Common myeloid progenitor, CD34-positive (primary cell): ENCODE results near the gene AP1AR.

Experiments used
- CTCF ChIA-PET: fragments of 350-600 bp; sonication (Branson Sonifier 250); formaldehyde crosslinking; loops from one replicate; lab custom pipeline; 2021; ENCODE audit warnings: antibody characterized with exemption; lab: Charles Lee
- POLR2A ChIA-PET: fragments of 350-600 bp; sonication (Branson Sonifier 250); formaldehyde crosslinking; loops from one replicate; lab custom pipeline; 2021; ENCODE audit warnings: antibody characterized with exemption; lab: Charles Lee
- DNase-seq, 3 donors: peaks; one replicate each; pipeline versions ENCODE4 v3.0.0 to v3.0.0-alpha.2; 2013
- H3K27ac ChIP-seq, 2 experiments: 1 replicate in 1 of 2; 2 replicates in 1 of 2; pipeline ENCODE4 v1.7.0; 2013; ENCODE audit warnings: inconsistent platforms in 2 of 2, low read length in 2 of 2, mild to moderate bottlenecking in 2 of 2, low read depth in 1 of 2, moderate library complexity in 1 of 2; ENCODE audit not compliant: severe bottlenecking in 2 of 2, insufficient read depth in 1 of 2, poor library complexity in 1 of 2
- H3K27me3 ChIP-seq, 5 experiments: replicated peaks in 2 of 5; 1 replicate in 3 of 5; 2 replicates in 2 of 5; pipeline versions ENCODE4 v1.6.1 to v1.7.0; 2013; ENCODE audit warnings: low read length in 4 of 5, mild to moderate bottlenecking in 2 of 5, moderate library complexity in 2 of 5, inconsistent platforms in 1 of 5; ENCODE audit not compliant: insufficient read depth in 5 of 5, control insufficient read depth in 4 of 5
- H3K36me3 ChIP-seq, 4 experiments: 1 replicate in 2 of 4; 2 replicates in 2 of 4; pipeline versions ENCODE4 v1.6.1 to v1.7.0; 2013; ENCODE audit warnings: low read length in 3 of 4, control low read depth in 1 of 4, mild to moderate bottlenecking in 1 of 4; ENCODE audit not compliant: control insufficient read depth in 4 of 4, insufficient read depth in 4 of 4
- H3K4me1 ChIP-seq, 4 experiments: 1 replicate in 3 of 4; 2 replicates in 1 of 4; pipeline versions ENCODE4 v1.6.1 to v1.7.1; 2013; ENCODE audit warnings: low read length in 3 of 4, mild to moderate bottlenecking in 3 of 4, control low read depth in 1 of 4, inconsistent platforms in 1 of 4, moderate library complexity in 1 of 4; ENCODE audit not compliant: control insufficient read depth in 4 of 4, insufficient read depth in 4 of 4; ENCODE audit errors: control extremely low read depth in 1 of 4
- H3K4me3 ChIP-seq, 7 experiments: 1 replicate in 4 of 7; 2 replicates in 3 of 7; pipeline versions ENCODE4 v1.5.1 to v1.7.0; 2013; ENCODE audit warnings: mild to moderate bottlenecking in 7 of 7, low read length in 6 of 7, moderate library complexity in 6 of 7, inconsistent platforms in 2 of 7, low read depth in 2 of 7, control low read depth in 1 of 7; ENCODE audit not compliant: insufficient read depth in 4 of 7, control insufficient read depth in 1 of 7; ENCODE audit errors: extremely low read depth in 1 of 7
- H3K9me3 ChIP-seq, 5 experiments: 1 replicate in 4 of 5; 2 replicates in 1 of 5; pipeline versions ENCODE4 v1.6.1 to v1.7.1; 2013; ENCODE audit warnings: low read length in 4 of 5, mild to moderate bottlenecking in 2 of 5, inconsistent platforms in 1 of 5, low read depth in 1 of 5, moderate library complexity in 1 of 5; ENCODE audit not compliant: control insufficient read depth in 4 of 5, insufficient read depth in 2 of 5; ENCODE audit errors: control extremely low read depth in 1 of 5
- WGBS: methylation state at CpG from one replicate; pipeline ENCODE4 v1.1.5; 2013; ENCODE audit not compliant: insufficient coverage; 5-methylcytosine and 5-hydroxymethylcytosine counted together

AP1AR gene

DNA sequence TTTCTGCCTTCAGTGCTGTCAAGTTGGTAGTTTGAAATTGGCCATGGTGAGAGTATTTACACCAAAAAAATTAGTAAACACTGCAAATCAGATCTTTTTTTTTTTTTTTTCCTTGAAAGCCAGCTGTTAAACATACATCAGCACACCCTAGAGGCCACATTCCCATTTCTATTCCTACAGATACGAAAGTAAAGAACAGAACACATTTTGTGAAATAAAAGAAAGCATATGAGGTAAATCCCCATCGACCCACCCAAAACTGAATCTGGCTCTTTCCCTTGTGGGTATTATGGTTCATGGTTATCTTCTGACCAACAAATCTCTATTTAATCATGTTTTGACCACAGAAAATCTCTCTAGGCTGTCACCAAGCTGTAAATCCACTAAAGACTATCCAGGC is 41.8 kb upstream of the AP1AR start:
- no CpG with 5 or more reads among the region's 2 CpGs for WGBS
- H3K4me1 ChIP-seq: no peaks in the 10 kb centered on the region
- no peak overlapping the region for H3K4me3 ChIP-seq
- H3K36me3 ChIP-seq: peaks cover 3 to 12% (median 6%) of the 10 kb centered on the region in 4 experiments
- peak; percentile 22 to 47 (median 45) for DNase-seq
- H3K9me3 ChIP-seq: no peaks in the 10 kb centered on the region
- H3K27me3 ChIP-seq: no peaks in the 10 kb centered on the region
- CTCF ChIA-PET: interaction anchor here (0.6 to 1.7 kb wide), 6 partner anchors 9 to 94 kb away, joined by 3 to 7 read pairs (median 4); partner anchors contain the start of gene AP1AR
- POLR2A ChIA-PET: no interaction called here
- H3K27ac ChIP-seq: no peak overlapping the region

DNA sequence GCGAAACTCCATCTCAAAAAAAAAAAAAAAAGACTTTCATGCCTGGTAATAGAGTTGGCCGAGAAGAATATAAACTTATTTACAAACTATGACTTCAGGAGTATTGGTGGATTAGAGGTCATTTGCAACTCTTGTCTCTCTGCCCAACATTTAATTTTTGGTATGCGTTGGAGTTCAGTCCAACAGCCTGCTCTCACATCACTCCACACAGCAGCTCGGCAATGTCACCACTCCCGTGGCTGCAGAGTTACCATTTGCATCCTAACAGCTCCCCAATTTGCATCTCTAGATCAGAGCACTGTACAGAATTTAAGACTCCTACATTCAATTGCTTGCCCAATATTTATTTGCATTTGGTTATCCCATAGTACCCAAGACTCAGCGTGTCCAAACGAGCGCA is 40.9 kb upstream of the AP1AR start:
- no peak for DNase-seq
- H3K27me3 ChIP-seq: no peaks in the 10 kb centered on the region
- CTCF ChIA-PET: interaction anchor here (1.6 to 1.7 kb wide), 3 partner anchors 9 to 91 kb away, joined by 5 to 7 read pairs (median 6); partner anchors contain the start of gene AP1AR
- H3K27ac ChIP-seq: no peak overlapping the region
- H3K36me3 ChIP-seq: peaks cover 3 to 12% (median 5%) of the 10 kb centered on the region in 4 experiments
- no peak overlapping the region for H3K4me3 ChIP-seq
- POLR2A ChIA-PET: no interaction called here
- H3K4me1 ChIP-seq: no peaks in the 10 kb centered on the region
- WGBS: 100% methylated on average over 6 of the region's 8 CpGs
- H3K9me3 ChIP-seq: no peaks in the 10 kb centered on the region

DNA sequence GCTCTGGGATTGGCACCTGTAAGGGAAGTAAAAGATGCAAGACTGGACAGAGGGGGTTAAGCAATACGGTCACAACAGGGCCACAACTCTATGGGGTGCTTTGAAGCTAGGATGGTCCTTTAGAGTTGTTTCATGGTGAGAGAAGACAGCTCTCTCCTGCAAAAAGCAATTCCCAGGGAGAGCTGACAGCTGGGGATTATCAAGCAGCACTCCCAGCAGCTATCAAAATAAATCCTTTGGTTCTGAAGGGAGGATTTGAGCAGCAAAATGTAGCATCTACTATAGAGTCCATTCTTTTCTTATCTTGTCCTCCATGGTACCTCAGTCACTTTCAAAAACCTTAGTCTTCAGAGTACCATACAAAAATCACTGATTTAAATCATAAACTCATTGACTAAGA is 35.1 kb upstream of the AP1AR start:
- Histone ChIP-seq H3K4me3 (no peak overlapping the region), H3K27ac (no peak overlapping the region), H3K27me3 (no peaks in the 10 kb centered on the region), H3K9me3 (no peaks in the 10 kb centered on the region), H3K36me3 (peaks cover 0 to 2% (median 0%) of the 10 kb centered on the region in 4 experiments), H3K4me1 (peaks cover 0 to 3% (median 0%) of the 10 kb centered on the region in 4 experiments)
- 100% methylated on average over 1 of the region's 1 CpG for WGBS
- DNase-seq: no peak
- ChIA-PET CTCF (interaction anchor here (1.2 kb wide), 1 partner anchor 38 kb away, joined by 3 read pairs; no protein-coding TSS in a partner anchor), POLR2A (no interaction called here)

DNA sequence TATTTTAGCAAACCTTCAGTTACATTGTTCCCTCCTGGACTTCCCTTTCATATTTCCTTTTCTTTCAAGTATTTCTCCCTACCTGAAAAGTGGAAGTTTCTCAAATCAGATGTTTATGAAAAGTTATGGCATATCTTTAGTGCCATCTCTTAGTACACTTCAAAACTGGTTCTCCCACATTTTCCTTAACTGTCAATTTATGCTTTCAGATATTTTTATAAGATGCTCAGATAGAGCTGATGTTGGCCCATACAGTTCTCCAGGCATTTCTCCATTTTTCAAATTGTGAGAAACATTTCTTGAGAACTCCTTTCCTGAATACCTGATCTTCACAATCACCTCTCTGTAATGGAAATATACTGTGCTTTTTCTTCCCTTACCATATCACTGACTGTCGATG is 32.5 kb upstream of the AP1AR start:
- H3K9me3 ChIP-seq: no peaks in the 10 kb centered on the region
- H3K27me3 ChIP-seq: no peaks in the 10 kb centered on the region
- H3K4me3 ChIP-seq: no peak overlapping the region
- DNase-seq: no peak
- no CpG with 5 or more reads among the region's 1 CpG for WGBS
- peaks cover 0 to 2% (median 0%) of the 10 kb centered on the region in 4 experiments for H3K36me3 ChIP-seq
- no peak overlapping the region for H3K27ac ChIP-seq
- peaks cover 0 to 3% (median 0%) of the 10 kb centered on the region in 4 experiments for H3K4me1 ChIP-seq
- POLR2A ChIA-PET: no interaction called here
- CTCF ChIA-PET: interaction anchor here (1.3 kb wide), 1 partner anchor 44 kb away, joined by 3 read pairs; no protein-coding TSS in a partner anchor

DNA sequence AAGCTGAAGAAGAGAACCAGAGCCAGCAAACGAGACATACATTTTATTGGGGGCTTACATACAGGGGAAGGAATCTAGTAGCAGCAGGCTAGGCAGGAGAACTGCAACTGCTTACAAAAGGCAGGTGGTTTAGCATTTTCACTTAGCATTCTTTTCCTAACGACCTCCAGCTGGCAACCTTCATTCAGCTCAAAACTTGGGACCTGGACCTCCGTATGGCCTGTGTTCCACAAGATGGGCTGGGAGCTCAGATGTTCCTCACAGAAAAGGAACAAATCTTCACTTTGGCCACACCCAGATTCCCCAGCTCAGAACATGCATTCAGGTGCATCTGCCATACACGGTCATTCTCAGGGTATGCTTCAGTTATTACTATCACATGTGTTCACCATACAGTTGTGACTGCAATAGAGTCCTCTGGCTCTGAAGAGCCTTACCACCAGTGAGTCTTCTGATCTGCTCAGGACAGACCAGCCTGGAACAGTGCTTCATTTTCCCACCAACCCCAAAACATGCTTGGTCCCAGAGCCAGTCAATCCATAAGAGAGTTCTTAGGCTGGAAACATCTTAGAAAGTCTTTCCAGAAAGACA is 29.6 kb upstream of the AP1AR start:
- ChIA-PET CTCF (interaction anchor here (1.0 to 1.4 kb wide), 2 partner anchors 16 to 52 kb away, joined by 3 to 5 read pairs; no protein-coding TSS in a partner anchor), POLR2A (no interaction called here)
- H3K4me1 ChIP-seq: peaks cover 0 to 3% (median 0%) of the 10 kb centered on the region in 4 experiments
- no peaks in the 10 kb centered on the region for H3K9me3 ChIP-seq
- 95% methylated on average over 3 of the region's 4 CpGs for WGBS
- H3K4me3 ChIP-seq: no peak overlapping the region
- no peak for DNase-seq
- no peaks in the 10 kb centered on the region for H3K27me3 ChIP-seq
- no peaks in the 10 kb centered on the region for H3K36me3 ChIP-seq
- no peak overlapping the region for H3K27ac ChIP-seq

DNA sequence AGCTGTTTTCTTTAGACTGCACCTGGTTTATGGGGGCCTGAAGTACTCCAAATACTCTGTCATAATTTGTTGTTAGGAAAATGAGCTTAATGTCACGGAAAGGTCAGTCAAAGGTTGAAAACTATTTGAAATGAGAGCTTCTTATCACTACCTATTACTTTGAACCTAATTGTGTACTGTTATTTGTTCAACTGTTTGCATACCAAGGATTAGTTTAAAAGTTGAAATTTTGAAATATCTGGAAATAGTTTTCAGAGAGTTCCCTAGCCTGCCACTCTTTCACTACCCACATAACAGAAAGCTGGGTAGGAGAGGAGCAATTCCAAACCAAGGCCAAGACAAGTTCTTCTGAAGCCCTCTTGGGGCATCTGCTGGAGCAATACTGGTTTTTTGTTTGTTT is 28.0 kb upstream of the AP1AR start:
- no peaks in the 10 kb centered on the region for H3K36me3 ChIP-seq
- ChIA-PET POLR2A (no interaction called here), CTCF (interaction anchor here (0.9 to 1.0 kb wide), 2 partner anchors 17 to 27 kb away, joined by 3 read pairs; no protein-coding TSS in a partner anchor)
- H3K4me3 ChIP-seq: no peak overlapping the region
- WGBS: no CpG with 5 or more reads among the region's 1 CpG
- H3K9me3 ChIP-seq: no peaks in the 10 kb centered on the region
- peaks cover 0 to 3% (median 0%) of the 10 kb centered on the region in 4 experiments for H3K4me1 ChIP-seq
- H3K27ac ChIP-seq: no peak overlapping the region
- no peaks in the 10 kb centered on the region for H3K27me3 ChIP-seq
- DNase-seq: no peak

DNA sequence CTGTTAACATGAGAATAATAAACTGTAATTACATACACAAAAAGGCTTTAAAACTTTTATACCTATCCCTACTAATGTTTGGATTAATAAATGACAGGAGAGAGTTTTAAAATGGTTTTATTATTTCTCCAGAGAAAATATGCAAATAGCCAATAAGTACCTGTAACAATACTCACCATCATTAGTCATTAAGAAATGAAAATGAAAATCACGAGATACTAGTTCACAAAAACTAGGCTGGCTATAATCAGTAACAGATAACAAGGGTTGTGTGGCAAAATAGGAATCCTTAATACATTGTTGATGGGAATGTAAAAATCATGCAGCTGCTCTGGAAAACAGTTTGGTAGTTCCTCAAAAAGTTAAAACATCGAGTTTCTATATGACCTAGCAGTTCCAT is 25.2 kb upstream of the AP1AR start:
- H3K27me3 ChIP-seq: no peaks in the 10 kb centered on the region
- no peaks in the 10 kb centered on the region for H3K9me3 ChIP-seq
- no CpG with 5 or more reads among the region's 2 CpGs for WGBS
- no peak overlapping the region for H3K27ac ChIP-seq
- H3K36me3 ChIP-seq: no peaks in the 10 kb centered on the region
- CTCF ChIA-PET: no interaction called here
- no peak for DNase-seq
- H3K4me3 ChIP-seq: no peak overlapping the region
- no peaks in the 10 kb centered on the region for H3K4me1 ChIP-seq
- POLR2A ChIA-PET: no interaction called here
